KOPT-K1 (cell line): ENCODE results near the gene MDFIC2.

Experiments used
- H3K27ac ChIP-seq: fragments of 200-600 bp; sonication (generic); 2 replicates; pipeline ENCODE4 v1.5.1; 2016; ENCODE audit warnings: antibody characterized with exemption, mild to moderate bottlenecking, low read depth, low read length; ENCODE audit not compliant: poor library complexity, severe bottlenecking
- H3K36me3 ChIP-seq: fragments of 200-600 bp; sonication (generic); 2 replicates; pipeline ENCODE4 v1.5.1; 2017; ENCODE audit warnings: antibody characterized with exemption, mild to moderate bottlenecking, low read length, moderate library complexity; ENCODE audit not compliant: insufficient read depth
- H3K9me3 ChIP-seq: fragments of 200-600 bp; sonication (generic); 2 replicates; pipeline ENCODE4 v1.5.1; 2017; ENCODE audit warnings: antibody characterized with exemption, low read length, mild to moderate bottlenecking; ENCODE audit not compliant: insufficient read depth, poor library complexity, severe bottlenecking

MDFIC2 gene

DNA sequence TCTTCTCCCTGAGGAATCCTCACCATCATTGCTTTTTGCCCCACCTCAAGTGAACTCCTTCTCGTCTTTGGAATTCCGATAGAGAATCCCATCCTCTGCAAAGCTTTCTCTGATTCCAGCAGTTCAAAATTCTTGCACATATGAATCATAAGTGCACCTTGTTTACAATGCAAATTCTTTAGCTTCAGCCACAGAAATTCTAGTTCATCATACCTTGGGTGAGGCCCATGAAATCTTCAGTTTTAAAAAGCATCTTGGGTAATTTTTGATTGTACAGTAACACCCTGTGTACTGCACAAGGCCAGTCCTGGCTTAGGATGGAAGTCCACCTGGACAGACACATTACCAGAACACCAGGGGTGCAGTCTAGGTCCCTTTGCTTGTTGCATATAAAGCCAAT lies 30.8 kb downstream of the MDFIC2 start:
- Histone ChIP-seq H3K36me3 (no peaks in the 10 kb centered on the region), H3K27ac (no peak overlapping the region), H3K9me3 (no peaks in the 10 kb centered on the region)

DNA sequence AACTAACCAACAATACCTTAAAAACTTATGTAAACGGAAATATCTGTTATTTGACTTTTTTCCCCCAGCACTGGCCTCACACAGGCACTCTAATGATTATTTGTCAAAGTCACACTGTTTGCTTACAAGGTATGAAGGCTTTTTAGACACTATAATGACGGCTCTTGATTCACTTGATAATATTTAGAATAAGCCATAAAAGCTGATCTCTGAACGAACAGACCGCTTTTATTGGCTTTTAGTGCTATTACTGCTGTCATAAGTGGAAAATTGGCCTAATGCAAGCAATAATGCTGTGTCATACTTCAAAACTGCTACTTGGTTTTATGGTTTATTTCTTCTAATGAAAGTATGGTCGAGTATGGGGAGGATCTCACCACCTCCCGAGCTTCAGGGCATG lies 35.1 kb downstream of the MDFIC2 start:
- Histone ChIP-seq H3K27ac (no peak overlapping the region), H3K9me3 (no peaks in the 10 kb centered on the region), H3K36me3 (no peaks in the 10 kb centered on the region)

DNA sequence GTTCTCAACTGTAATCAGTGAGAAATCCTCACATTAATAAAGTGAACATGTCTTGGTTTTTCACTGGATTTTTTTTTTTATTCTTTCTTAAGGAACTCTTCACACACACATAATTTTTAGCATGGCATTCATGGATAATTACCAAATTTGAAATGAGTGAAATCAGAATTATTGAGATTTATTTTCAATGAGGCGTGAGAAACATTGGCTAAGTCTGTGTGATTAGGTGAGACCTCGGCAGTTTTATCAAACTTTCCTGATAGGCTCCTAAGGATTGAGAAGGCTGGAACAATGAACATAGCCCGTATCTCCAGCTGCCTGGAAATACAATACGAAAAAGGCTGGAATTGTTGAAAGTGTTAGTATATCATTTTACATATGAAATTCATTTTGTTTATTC lies 35.5 kb downstream of the MDFIC2 start:
- H3K27ac ChIP-seq, result no peak overlapping the region
- no peaks in the 10 kb centered on the region for H3K9me3 ChIP-seq
- H3K36me3 ChIP-seq, result no peaks in the 10 kb centered on the region

DNA sequence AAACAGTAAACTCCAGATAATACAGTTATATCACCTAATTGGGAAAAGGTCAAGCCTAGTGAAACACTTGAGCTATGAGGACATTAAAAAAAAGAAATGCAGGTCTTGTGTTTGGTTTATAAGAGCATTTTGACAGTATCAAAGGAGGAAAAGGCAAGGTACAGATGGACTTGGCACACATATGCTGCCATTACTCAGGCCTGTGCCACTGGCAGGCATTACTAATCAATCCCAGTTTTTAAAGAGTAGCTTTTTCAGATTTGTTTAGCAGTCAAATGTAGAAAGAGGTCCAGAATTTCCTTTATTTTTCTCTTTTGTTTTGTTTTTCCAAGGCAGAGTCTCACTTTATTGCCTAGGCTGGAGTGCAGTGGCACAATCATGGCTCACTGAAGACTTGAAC lies 38.9 kb downstream of the MDFIC2 start:
- H3K9me3 ChIP-seq, result no peaks in the 10 kb centered on the region
- H3K27ac ChIP-seq, result no peak overlapping the region
- H3K36me3 ChIP-seq, result no peaks in the 10 kb centered on the region

DNA sequence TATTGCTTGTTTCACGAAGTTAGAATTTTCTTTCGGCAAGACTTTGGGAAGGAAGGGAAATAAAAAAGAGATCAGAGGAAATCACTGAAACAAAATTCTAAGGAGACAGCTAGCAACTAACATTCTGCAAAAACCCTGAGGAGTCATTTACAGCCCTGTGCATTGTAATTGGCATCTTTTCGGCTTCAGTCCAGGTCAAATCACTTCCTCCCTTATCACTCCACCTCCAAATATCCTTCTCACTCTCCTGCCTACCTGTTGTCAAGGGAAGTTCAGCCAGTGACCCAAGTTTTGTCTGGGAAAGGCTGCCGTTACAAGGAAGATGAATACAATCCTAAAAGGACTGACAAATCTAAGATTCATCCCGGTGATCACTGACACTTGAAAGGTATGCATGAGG lies 39.6 kb downstream of the MDFIC2 start:
- Histone ChIP-seq H3K27ac (no peak overlapping the region), H3K9me3 (no peaks in the 10 kb centered on the region), H3K36me3 (no peaks in the 10 kb centered on the region)

DNA sequence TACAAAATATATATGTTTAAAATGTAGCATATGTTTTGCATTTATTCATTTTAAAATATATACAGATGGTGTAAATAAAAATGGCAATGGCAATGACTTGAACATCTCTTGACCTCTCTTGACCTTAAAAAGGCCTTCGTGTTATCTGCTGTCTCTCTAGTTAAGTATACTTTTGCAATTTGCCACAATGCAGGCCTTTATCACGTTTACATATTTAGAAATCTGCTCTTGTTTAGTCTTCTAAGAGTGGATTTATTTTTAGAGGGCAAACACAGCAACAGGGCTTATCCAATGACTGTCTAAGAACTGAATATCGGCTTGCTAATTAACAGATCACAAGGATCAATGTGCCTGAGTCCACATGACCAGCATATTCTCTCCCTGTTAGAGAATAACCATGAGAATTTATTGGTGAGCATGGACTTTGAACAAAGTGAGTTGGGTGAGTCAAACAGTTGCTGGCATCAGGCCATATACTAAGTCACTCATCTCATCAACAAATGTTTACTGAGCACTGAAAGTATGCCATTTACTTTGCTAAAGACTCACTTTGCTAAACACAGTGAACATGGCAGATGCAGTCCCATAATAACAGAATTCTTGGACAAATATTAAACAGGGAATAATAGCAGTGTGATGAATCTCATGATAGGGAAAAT lies 48.2 kb downstream of the MDFIC2 start:
- H3K27ac ChIP-seq, result no peak overlapping the region
- no peaks in the 10 kb centered on the region for H3K36me3 ChIP-seq
- no peaks in the 10 kb centered on the region for H3K9me3 ChIP-seq

DNA sequence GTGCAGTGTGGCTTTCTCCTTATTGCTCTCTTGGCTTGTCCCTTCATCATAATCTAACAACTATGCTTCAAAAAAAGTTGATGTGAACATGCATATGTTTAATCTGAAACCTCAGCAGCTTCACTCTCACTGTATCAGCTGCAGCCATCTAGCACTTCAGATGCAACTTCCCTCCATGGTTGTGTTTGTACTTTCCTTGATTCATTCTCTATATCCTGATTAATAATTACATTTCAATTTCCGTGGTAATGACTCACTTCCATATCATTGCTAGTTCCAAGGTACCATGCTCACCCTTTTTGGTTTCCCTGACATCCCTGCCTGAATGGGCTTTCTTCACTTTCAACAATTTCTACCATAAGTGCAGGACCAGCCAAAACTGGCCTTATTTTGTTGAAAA lies 51.2 kb downstream of the MDFIC2 start:
- no peak overlapping the region for H3K27ac ChIP-seq
- no peaks in the 10 kb centered on the region for H3K36me3 ChIP-seq
- no peaks in the 10 kb centered on the region for H3K9me3 ChIP-seq

DNA sequence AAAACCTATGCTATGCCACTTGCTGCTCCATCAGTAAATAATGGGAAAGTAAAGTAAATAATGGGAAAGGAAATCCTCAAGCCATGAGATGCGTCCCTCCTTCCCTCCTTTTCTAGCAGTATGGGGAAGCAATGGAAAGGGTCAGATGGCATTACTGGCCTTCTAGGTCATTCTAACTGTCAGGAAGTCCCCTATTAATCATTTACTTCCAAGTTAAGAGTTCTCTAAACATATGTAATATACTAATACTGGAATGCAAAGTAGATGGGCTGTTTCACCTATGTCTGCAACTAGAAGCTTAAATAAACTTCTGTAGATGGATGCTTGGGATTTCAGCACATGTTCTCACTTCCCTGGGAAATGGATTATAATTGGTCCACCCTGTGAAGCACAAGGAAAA lies 55.9 kb downstream of the MDFIC2 start:
- Histone ChIP-seq H3K9me3 (no peaks in the 10 kb centered on the region), H3K36me3 (no peaks in the 10 kb centered on the region), H3K27ac (no peak overlapping the region)

DNA sequence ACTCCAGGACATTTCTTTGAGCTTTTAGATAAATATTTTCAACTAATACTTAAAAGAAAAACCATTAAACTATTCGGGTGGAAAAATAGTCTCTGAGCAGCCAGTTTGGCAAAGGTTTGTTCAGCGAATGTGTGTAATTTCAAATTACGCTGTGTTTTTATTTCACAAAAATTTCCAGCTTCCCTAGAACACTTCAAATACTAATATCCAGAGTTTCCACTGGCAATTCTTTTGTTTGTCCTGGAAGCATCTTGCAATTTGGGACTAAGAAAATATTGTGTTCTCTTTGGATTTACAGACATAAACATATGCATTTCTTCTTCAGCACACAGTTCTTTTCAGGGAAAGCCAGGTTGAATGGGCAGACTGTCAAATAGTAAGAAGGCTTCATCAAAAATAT lies 61.9 kb downstream of the MDFIC2 start:
- Histone ChIP-seq H3K9me3 (no peaks in the 10 kb centered on the region), H3K27ac (no peak overlapping the region), H3K36me3 (no peaks in the 10 kb centered on the region)

DNA sequence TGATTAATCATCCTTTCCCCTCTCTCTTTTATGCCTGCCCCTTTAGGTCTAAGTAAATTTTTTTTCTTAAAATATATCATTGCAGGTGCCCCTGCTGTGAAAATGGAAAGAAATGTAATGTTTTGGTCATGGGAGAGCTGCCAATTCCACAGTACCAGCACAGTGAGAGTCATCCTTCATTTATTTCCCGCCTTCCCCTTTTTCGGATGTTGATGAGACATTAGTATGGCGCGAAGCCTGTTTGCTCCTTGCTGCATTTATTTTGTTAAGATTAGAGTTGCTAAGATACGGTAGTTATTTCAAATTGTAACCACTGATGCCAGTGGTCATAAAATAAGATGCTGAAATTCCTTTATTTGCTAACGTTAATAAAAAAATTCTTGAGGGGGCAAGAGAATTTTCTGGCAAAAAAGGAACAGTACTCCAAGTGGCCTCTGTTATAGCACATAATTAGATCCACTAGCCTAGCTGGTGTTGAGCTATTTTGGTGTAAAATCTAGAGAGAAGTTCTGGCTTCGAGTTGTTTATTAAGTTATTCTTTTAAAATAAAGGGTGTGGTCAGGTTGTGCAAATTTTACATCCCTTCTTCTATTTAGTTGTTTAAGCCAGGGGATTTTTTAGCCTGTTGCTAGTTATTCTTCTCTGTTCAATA lies 62.8 kb downstream of the MDFIC2 start:
- no peak overlapping the region for H3K27ac ChIP-seq
- no peaks in the 10 kb centered on the region for H3K9me3 ChIP-seq
- H3K36me3 ChIP-seq, result no peaks in the 10 kb centered on the region

DNA sequence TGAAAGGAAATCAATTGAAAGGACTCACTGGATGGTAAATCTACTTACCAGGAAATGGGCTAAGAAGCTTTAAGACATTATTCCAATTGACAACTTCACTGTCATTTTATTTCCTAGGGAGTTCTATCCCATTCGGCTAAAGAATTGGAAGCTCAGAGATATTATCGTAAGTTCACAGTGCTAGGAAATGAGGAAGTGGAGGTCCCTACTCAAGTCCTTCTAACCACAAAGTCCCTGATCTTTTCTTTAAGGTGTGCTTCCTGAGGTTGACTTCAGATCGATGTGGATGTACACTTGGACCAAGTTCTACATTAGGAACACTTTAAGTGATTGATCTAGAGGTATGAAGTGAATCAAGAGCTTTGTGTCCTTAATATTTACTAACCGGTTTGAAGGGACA lies 63.6 kb downstream of the MDFIC2 start:
- Histone ChIP-seq H3K36me3 (no peaks in the 10 kb centered on the region), H3K27ac (no peak overlapping the region), H3K9me3 (no peaks in the 10 kb centered on the region)

DNA sequence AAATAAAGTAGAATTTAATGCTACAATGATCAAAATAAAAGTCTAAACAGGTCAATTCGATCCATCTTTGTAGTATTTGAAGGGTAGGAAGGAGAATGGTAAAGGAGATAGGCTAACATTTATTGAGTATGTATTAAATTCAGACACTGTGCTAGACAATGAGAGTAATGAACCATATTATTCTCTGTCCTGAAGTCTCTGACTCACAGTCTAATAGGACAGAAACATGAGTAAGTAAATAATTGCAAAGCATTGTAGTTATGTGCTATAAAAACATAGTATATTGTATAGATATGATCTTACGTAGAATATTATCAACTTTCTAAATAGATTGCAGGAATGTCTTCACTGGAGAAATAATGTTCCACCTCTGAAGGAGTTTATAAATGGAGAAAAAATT lies 64.5 kb downstream of the MDFIC2 start:
- Histone ChIP-seq H3K36me3 (no peaks in the 10 kb centered on the region), H3K9me3 (no peaks in the 10 kb centered on the region), H3K27ac (no peak overlapping the region)

DNA sequence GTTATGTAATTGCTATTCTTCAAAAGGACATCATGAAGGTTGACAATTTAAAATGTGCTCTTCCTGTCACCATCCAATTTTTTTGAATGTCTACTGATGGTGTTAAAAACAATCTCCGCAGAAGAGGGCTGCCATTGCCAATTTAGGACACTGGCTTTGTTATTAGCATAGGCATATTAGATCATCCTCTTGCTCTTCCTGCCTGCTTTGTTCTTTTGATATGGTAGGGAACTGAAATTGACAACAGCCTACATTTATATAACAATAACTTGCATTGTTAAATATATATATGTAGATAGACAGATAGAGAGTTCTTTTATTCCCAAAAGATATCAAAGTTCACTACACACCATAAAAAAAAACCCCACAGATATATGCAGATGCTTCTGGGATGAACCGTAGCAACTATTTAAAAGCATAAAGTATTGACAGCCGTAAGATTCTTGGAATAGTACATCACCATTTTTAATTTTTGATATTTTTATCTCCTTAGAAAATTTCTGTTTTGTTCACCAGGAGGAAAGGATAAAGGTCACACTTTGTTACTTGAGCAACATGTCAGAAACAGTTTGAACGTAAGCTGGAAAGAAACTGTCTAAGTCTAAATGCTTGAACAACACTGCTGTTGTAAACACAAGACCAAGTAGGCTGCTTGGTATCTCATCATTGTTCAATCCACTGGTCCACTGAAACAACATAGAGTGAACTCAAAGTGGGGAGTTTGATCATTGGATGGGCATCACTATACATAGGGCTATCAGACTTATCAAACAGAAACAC lies 66.5 kb downstream of the MDFIC2 start:
- Histone ChIP-seq H3K9me3 (no peaks in the 10 kb centered on the region), H3K36me3 (no peaks in the 10 kb centered on the region), H3K27ac (no peak overlapping the region)

DNA sequence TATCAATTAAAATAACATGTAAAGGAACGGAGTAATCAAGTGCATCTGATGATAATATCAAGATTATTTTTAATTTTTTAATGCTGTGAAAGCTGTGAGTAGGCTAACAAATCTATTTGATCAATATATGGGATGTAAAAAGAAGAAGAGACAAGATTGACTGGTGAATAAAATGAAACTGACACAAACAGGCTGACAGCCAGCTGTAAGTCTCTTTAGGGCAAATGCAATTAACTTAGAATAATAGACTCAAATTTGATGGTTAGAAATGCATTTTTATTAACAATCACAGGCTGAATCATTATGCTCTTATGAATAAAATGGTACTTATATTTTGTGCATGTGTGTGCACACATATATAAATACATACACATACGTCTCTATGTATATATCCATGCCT lies 68.0 kb downstream of the MDFIC2 start:
- Histone ChIP-seq H3K9me3 (no peaks in the 10 kb centered on the region), H3K36me3 (no peaks in the 10 kb centered on the region), H3K27ac (no peak overlapping the region)

DNA sequence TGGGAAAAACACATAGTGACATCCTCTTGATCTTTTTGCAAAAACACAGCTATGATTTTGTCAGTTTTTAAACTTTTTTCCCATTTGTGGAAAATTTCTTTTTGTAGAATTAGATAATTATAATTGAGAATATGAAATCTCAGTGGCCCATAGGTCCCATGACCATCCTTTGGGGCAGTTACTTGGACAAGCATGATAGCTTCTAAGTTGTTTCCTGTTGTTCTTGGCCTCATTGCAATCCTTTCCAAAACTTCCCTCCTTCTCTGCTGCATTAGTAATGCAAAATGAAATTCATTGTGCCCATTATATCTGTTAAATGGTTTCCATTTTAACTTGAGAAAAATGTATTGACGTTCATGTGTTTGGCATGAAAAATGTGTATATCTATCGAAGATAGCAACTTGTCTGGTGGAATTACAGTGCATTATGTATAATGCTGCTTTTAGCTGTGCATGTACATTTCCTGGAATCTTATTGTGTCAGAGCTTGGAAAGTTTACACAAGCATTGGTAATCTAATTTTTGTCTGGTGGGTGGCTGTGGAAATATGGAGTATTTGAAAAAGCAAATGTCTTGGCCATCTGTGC lies 70.0 kb downstream of the MDFIC2 start:
- Histone ChIP-seq H3K36me3 (no peaks in the 10 kb centered on the region), H3K27ac (no peak overlapping the region), H3K9me3 (no peaks in the 10 kb centered on the region)
